ENCODE data around the gene GPR179. TPM values are rescaled to one million over a fixed set of nuclear protein-coding genes. Genes with fewer than 3 reads are reported as not detected.

Gene GPR179
- total RNA-seq, 4 donors from 2014 or later: 0.07 to 0.20 (median 0.18) TPM

- in situ Hi-C loops (cut with MboI; ENCODE audit: low sequenced_read_pairs in 4 of 4): loop anchor here in 3 of 4 donors (5.0 kb wide), 2 partner anchors 67 to 72 kb away; no protein-coding TSS in a partner anchor
- H3K27me3 ChIP-seq: no peaks in the 10 kb centered on the region
- no peak for ATAC-seq
- H3K4me1 ChIP-seq: no peaks in the 10 kb centered on the region
- H3K4me3 ChIP-seq: no peak overlapping the region
- H3K27ac ChIP-seq: no peak overlapping the region
- TF ChIP-seq POLR2A (IDR thresholded peaks at IDR 0.05): no peak
- TF ChIP-seq CTCF (IDR thresholded peaks at IDR 0.05 in 4 of 5, conservative IDR thresholded peaks at IDR 0.05 in 1 of 5): no peak
- no peak for DNase-seq
- no peaks in the 10 kb centered on the region for H3K36me3 ChIP-seq
- intact Hi-C loops (cut with DNase I; ENCODE audit: low total_unique reads): no loop called here
- no peaks in the 10 kb centered on the region for H3K9me3 ChIP-seq
Observed at GRCh38 chr17:38345743-38346142, 2.0 kb upstream of the GPR179 start.

GRCh38 chr17:38344420-38344745, 627 bp upstream of the GPR179 start:
- Histone ChIP-seq H3K36me3 (no peaks in the 10 kb centered on the region), H3K9me3 (no peaks in the 10 kb centered on the region), H3K4me1 (no peaks in the 10 kb centered on the region), H3K4me3 (no peak overlapping the region), H3K27me3 (no peaks in the 10 kb centered on the region), H3K27ac (no peak overlapping the region)
- intact Hi-C loops (cut with DNase I; ENCODE audit: low total_unique reads): no loop called here
- no peak for ATAC-seq
- in situ Hi-C loops (cut with MboI; ENCODE audit: low sequenced_read_pairs in 4 of 4): loop anchor here in 1 of 4 donors (5.0 kb wide), 1 partner anchor 73 kb away; no protein-coding TSS in a partner anchor
- DNase-seq: no peak
- TF ChIP-seq POLR2A (IDR thresholded peaks at IDR 0.05) (no peak), CTCF (IDR thresholded peaks at IDR 0.05 in 4 of 5, conservative IDR thresholded peaks at IDR 0.05 in 1 of 5) (no peak)

- in situ Hi-C loops (cut with MboI; ENCODE audit: low sequenced_read_pairs in 4 of 4): loop anchor here in 1 of 4 donors (5.0 kb wide), 1 partner anchor 74 kb away; no protein-coding TSS in a partner anchor
- no peak for ATAC-seq
Observed at GRCh38 chr17:38342886-38343607, 709 bp downstream of the GPR179 start.

GRCh38 chr17:38341035-38341721, 2.6 kb downstream of the GPR179 start:
- H3K9me3 ChIP-seq: no peaks in the 10 kb centered on the region
- no peak overlapping the region for H3K27ac ChIP-seq
- in situ Hi-C loops (cut with MboI; ENCODE audit: low sequenced_read_pairs in 4 of 4): loop anchor here in 1 of 4 donors (5.0 kb wide), 1 partner anchor 76 kb away; no protein-coding TSS in a partner anchor
- no peaks in the 10 kb centered on the region for H3K4me1 ChIP-seq
- intact Hi-C loops (cut with DNase I; ENCODE audit: low total_unique reads): no loop called here
- no peaks in the 10 kb centered on the region for H3K27me3 ChIP-seq
- ATAC-seq: no peak
- no peak for DNase-seq
- no peak overlapping the region for H3K4me3 ChIP-seq
- H3K36me3 ChIP-seq: no peaks in the 10 kb centered on the region
- TF ChIP-seq POLR2A (IDR thresholded peaks at IDR 0.05) (no peak), CTCF (IDR thresholded peaks at IDR 0.05 in 4 of 5, conservative IDR thresholded peaks at IDR 0.05 in 1 of 5) (no peak)

More at GRCh38 chr17:38342886-38343607, 709 bp downstream of the GPR179 start:
- Histone ChIP-seq H3K9me3 (no peaks in the 10 kb centered on the region), H3K27me3 (no peaks in the 10 kb centered on the region), H3K36me3 (no peaks in the 10 kb centered on the region), H3K4me1 (no peaks in the 10 kb centered on the region), H3K4me3 (no peak overlapping the region), H3K27ac (no peak overlapping the region)
- intact Hi-C loops (cut with DNase I; ENCODE audit: low total_unique reads): no loop called here
- no peak for DNase-seq
- TF ChIP-seq CTCF (IDR thresholded peaks at IDR 0.05 in 4 of 5, conservative IDR thresholded peaks at IDR 0.05 in 1 of 5) (no peak), POLR2A (IDR thresholded peaks at IDR 0.05) (no peak)
